MCF 10A (cell line): ENCODE measurements around the gene OPRL1. TPM values are rescaled to one million over a fixed set of nuclear protein-coding genes. Genes with fewer than 3 reads are reported as not detected.

Experiments
- BruUV-seq: library from RNA; stranded (reverse); fragments of 400-500 nt; replicated peaks from 2 replicates; lab custom pipeline; 2021; lab: Mats Ljungman, UMichigan
- CTCF ChIA-PET: fragments of 300-600 bp; sonication (Branson Sonifier 250); formaldehyde crosslinking; extraction: SDS; loops from one replicate; lab custom pipeline; 2021; ENCODE audit warnings: antibody characterized with exemption, inconsistent platforms; lab: Yijun Ruan, JAX
- POLR2A ChIA-PET: fragments of 300-600, 350-650 bp; sonication (Branson Sonifier 250); formaldehyde crosslinking; extraction: SDS; loops from one replicate; lab custom pipeline; 2020; ENCODE audit warnings: antibody characterized with exemption, inconsistent platforms; lab: Yijun Ruan, JAX
- DNase-seq: peaks from one replicate; pipeline ENCODE4 v3.0.0-alpha.2; 2018; ENCODE audit not compliant: unreplicated experiment
- H3K27ac Mint-ChIP-seq: one replicate; pipeline ENCODE4 v1.8.0; 2022; ENCODE audit warnings: mild to moderate bottlenecking, low read depth, mixed read lengths; ENCODE audit not compliant: unreplicated experiment
- H3K27me3 Mint-ChIP-seq: one replicate; pipeline ENCODE4 v1.8.0; 2022; ENCODE audit warnings: mixed read lengths; ENCODE audit not compliant: insufficient read depth, unreplicated experiment
- H3K36me3 Mint-ChIP-seq: one replicate; pipeline ENCODE4 v1.8.0; 2022; ENCODE audit warnings: mild to moderate bottlenecking, moderate library complexity, mixed read lengths; ENCODE audit not compliant: insufficient read depth, unreplicated experiment
- H3K4me1 Mint-ChIP-seq: one replicate; pipeline ENCODE4 v1.8.0; 2022; ENCODE audit warnings: mixed read lengths; ENCODE audit not compliant: insufficient read depth, unreplicated experiment
- H3K4me3 Mint-ChIP-seq: one replicate; pipeline ENCODE4 v1.8.0; 2022; ENCODE audit warnings: mild to moderate bottlenecking, moderate library complexity, mixed read lengths; ENCODE audit not compliant: unreplicated experiment
- H3K9me3 Mint-ChIP-seq: one replicate; pipeline ENCODE4 v1.8.0; 2022; ENCODE audit warnings: mixed read lengths; ENCODE audit not compliant: unreplicated experiment
- CTCF ChIP-seq: fragments of 200-600 bp; IDR thresholded peaks from one replicate; pipeline ENCODE4 v1.8.0; 2022; ENCODE audit warnings: antibody characterized with exemption, mild to moderate bottlenecking; ENCODE audit not compliant: unreplicated experiment
- intact Hi-C: fragments of 100-400 bp; cut with micrococcal nuclease; formaldehyde crosslinking; loops from 2 replicates; pipeline ENCODE4 v1.14.1; 2022
- total RNA-seq: library from RNA; stranded (reverse); gene quantifications from 2 replicates; pipeline ENCODE4 v1.2.3, GENCODE V29; 2022

Gene OPRL1
- total RNA-seq, 1 experiment from 2014 or later, result 0.12 TPM

- DNase-seq, result no peak
- Mint-ChIP-seq H3K9me3 (peaks cover 8% of the 10 kb centered on the region), H3K27ac (no peak overlapping the region), H3K36me3 (no peaks in the 10 kb centered on the region), H3K4me1 (no peaks in the 10 kb centered on the region), H3K27me3 (peaks cover 35% of the 10 kb centered on the region), H3K4me3 (no peak overlapping the region)
- CTCF ChIA-PET, result interaction anchor here (0.7 to 2.1 kb wide), 3 partner anchors 15 to 69 kb away, joined by 3 to 5 read pairs (median 3); no protein-coding TSS in a partner anchor
- intact Hi-C loops, result no loop called here
- TF ChIP-seq CTCF, result no peak
- POLR2A ChIA-PET, result no interaction called here
- no TSS peak for BruUV-seq
These were observed 20.1 kb downstream of the OPRL1 start for GRCh38 chr20:64099880-64100565.

GRCh38 chr20:64100566-64100888 is 20.6 kb downstream of the OPRL1 start:
- Mint-ChIP-seq H3K4me3 (no peak overlapping the region), H3K9me3 (peaks cover 8% of the 10 kb centered on the region), H3K36me3 (no peaks in the 10 kb centered on the region), H3K27ac (no peak overlapping the region), H3K27me3 (peaks cover 35% of the 10 kb centered on the region), H3K4me1 (no peaks in the 10 kb centered on the region)
- ChIA-PET CTCF (interaction anchor here (0.6 to 2.1 kb wide), 5 partner anchors 15 to 69 kb away, joined by 3 to 6 read pairs (median 3); partner anchors contain the start of gene LKAAEAR1), POLR2A (no interaction called here)
- intact Hi-C loops, result no loop called here
- TF ChIP-seq CTCF, result no peak
- no TSS peak for BruUV-seq
- DNase-seq, result no peak

- CTCF ChIA-PET, result interaction anchor here (0.6 to 2.1 kb wide), 9 partner anchors 9 to 82 kb away, joined by 3 to 6 read pairs (median 3); partner anchors contain the start of gene LKAAEAR1
- TF ChIP-seq CTCF, result no peak
- Mint-ChIP-seq H3K27me3 (peaks cover 39% of the 10 kb centered on the region), H3K9me3 (peaks cover 8% of the 10 kb centered on the region), H3K36me3 (no peaks in the 10 kb centered on the region), H3K4me1 (no peaks in the 10 kb centered on the region), H3K4me3 (no peak overlapping the region), H3K27ac (no peak overlapping the region)
- intact Hi-C loops, result no loop called here
- no peak for DNase-seq
- no TSS peak for BruUV-seq
- POLR2A ChIA-PET, result no interaction called here
These were observed 21.2 kb downstream of the OPRL1 start for GRCh38 chr20:64100946-64101688.
